Measurements from ENCODE around the gene SIRT7.
"Not testable (repeated sequence)": the region's sequence is repeated elsewhere in the genome, so short reads cannot be mapped to it uniquely, and the experiment has no call there.

The SIRT7 gene

GRCh38 chr17:81954131-81955057 is 36.4 kb upstream of the SIRT7 start:
- DNase-seq: no peak

- not testable (repeated sequence) for DNase-seq
These were observed 35.5 kb upstream of the SIRT7 start for GRCh38 chr17:81953443-81953842.

GRCh38 chr17:81952792-81953228 is 34.8 kb upstream of the SIRT7 start:
- DNase-seq: no peak

GRCh38 chr17:81951785-81952684 is 34.1 kb upstream of the SIRT7 start:
- DNase-seq: no peak

- no peak for DNase-seq
These were observed 32.5 kb upstream of the SIRT7 start for GRCh38 chr17:81950501-81950900.

- no peak for DNase-seq
These were observed 30.8 kb upstream of the SIRT7 start for GRCh38 chr17:81948635-81949378.

- DNase-seq: no peak
These were observed 29.2 kb upstream of the SIRT7 start, which contains the start of gene MYADML2 for GRCh38 chr17:81947189-81947588. Gene MYADML2 (minus strand): TSS chr17:81947233. CDS start chr17:81941741, 5,492 bp downstream.

- DNase-seq: no peak
These were observed 26.9 kb upstream of the SIRT7 start for GRCh38 chr17:81944858-81945257.

GRCh38 chr17:81942167-81942553 is 24.2 kb upstream of the SIRT7 start:
- DNase-seq: no peak

GRCh38 chr17:81941484-81942166 is 23.6 kb upstream of the SIRT7 start:
- DNase-seq: no peak

GRCh38 chr17:81940538-81941483 is 22.8 kb upstream of the SIRT7 start:
- no peak for DNase-seq

GRCh38 chr17:81939881-81940385 is 22.0 kb upstream of the SIRT7 start:
- DNase-seq: no peak

GRCh38 chr17:81939218-81939617 is 21.2 kb upstream of the SIRT7 start:
- DNase-seq: no peak

- DNase-seq: no peak
These were observed 17.7 kb upstream of the SIRT7 start for GRCh38 chr17:81935709-81936084.

- no peak for DNase-seq
These were observed 17.1 kb upstream of the SIRT7 start for GRCh38 chr17:81934850-81935708.

GRCh38 chr17:81934098-81934757 is 16.3 kb upstream of the SIRT7 start:
- DNase-seq: no peak

GRCh38 chr17:81933178-81933699 is 15.3 kb upstream of the SIRT7 start:
- no peak for DNase-seq

GRCh38 chr17:81932333-81932983 is 14.5 kb upstream of the SIRT7 start:
- DNase-seq: no peak
